NCI-H1694 treated with DMSO at 0.1 percent for 48 hours (cell line): ENCODE results near the gene CASR.

Source experiments
- DNase-seq: peaks from one replicate; lab custom pipeline; 2025; lab: John Stamatoyannopoulos, UW

CASR gene

DNA sequence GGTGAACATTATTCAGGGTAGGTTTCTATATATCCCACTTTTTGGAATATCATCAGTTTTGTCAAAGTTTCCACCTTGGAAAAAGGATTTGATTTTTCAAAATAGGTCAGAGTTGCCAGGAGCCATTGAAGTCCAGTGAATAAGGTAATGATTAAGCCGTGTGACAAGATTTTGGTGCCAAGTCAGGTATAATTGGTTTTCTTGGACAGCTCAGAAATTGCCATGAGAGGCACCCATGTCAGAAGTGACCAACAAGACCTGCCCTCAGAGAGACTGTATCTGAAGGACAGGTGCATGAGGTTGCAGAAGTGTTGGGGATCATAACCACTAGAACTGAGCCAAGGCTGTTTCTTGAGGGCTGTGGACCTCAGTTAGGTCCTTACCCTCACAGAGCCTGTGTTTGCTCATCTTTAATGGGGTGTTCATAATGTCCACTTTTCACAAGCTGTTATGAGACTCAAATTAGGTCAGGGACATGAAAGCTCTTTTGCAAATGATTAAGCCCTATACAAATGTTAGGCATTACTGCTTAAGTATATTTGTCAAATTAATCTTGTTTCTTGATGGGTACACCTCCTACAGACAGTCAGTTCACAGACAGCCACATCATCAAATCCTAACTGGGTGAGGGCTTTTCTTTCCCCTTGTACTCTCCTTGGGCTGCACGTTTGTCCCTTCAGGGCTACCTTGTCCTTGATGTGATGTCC lies 32.3 kb downstream of the CASR start:
- no peak for DNase-seq

DNA sequence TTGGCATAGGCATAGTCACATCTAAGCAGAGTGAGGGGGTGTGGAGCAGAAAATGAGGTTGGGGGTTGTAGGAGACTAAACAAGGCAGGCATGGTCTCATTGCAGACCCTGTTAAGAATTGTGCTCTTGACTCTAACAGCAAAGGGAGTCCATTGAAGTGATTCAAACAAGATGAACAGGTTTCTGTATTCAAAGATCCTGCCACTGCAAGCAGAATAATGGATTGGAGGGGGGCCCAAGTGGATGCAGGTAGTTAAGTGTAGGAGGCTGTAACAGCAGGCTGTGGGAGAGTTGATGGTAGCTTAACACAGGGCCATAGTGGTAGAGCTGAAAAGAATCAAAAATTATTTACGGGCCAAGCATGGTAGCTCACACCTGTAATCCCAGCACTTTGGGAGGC lies 34.4 kb downstream of the CASR start:
- no peak for DNase-seq

DNA sequence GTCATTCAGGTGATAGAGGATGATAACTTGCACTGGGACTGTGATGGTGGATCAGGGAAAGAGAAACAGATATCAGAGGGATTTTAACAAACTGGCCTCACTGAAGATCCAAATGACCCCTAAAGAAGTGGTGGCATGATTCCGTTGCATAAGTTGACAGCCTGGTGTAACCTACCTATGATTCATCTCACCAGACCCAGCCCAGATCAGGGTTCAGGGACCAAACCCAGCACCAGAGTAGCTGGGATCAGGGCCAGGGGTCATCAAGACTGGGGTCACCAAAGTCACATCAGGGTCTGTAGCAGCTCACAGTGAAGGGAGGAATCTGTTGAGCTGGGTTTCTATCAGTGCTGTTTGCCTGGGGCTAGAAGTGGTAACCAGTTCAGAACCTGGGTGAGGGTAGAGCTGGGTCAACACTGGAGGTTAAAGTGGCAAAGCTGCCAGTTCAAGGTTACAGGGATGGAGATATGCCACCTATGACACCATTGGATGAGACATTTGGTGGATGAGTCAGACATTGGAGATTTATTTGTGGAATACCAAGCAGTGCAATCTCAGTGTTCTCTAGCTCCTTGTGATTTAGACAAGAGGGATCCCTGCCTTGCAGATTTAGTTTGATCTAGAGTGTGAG lies 35.9 kb downstream of the CASR start:
- DNase-seq: no peak

DNA sequence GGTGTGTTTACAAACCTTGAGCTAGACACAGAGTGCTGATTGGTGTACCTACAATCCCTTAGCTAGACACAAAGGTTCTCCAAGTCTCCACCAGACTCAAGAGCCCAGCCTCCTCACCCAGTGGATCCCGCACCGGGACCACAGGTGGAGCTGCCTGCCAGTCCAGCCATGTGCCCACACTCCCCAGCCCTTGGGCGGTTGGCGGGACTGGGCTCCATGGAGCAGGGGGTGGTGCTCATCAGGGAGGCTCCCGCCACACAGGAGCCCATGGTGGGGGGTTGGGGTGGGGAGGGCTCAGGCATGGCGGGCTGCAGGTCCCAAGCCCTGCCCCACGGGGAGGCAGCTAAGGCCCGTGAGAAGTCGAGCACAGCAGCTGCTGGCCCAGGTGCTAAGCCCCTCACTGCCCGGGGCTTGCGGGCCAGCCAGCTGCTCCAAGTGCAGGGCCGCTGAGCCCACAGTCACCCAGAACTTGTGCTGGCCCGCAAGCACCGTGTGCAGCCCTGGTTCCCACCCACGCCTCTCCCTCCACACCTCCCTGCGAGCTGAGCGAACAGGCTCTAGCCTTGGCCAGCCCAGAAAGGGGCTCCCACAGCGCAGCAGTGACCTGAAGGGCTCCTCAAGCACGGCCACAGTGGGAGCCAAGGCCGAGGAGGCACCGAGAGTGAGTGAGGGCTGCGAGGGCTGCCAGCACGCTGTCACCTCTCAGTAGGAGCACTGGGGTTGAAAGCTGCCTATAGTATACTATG lies 43.7 kb downstream of the CASR start:
- DNase-seq: no peak

DNA sequence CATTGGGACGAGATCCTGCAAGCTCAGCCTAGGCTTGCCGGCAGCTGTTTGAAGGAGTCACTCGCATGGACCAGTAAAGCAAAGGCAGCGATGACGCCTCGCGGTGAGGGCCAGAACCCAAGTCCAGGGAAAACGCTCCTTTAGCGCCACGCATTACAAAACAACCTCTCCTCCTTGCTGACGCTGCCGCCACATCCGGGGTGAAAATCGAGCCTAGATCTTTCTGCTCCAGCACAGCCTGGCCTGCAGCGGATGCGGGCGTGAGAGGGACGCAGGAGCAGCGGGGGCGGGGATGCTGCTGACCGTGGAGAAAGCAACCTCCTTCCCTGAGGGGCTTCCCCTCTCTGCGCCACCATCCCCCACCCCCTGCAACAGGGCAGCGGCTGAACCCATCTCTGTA lies 46.7 kb downstream of the CASR start:
- no peak for DNase-seq

DNA sequence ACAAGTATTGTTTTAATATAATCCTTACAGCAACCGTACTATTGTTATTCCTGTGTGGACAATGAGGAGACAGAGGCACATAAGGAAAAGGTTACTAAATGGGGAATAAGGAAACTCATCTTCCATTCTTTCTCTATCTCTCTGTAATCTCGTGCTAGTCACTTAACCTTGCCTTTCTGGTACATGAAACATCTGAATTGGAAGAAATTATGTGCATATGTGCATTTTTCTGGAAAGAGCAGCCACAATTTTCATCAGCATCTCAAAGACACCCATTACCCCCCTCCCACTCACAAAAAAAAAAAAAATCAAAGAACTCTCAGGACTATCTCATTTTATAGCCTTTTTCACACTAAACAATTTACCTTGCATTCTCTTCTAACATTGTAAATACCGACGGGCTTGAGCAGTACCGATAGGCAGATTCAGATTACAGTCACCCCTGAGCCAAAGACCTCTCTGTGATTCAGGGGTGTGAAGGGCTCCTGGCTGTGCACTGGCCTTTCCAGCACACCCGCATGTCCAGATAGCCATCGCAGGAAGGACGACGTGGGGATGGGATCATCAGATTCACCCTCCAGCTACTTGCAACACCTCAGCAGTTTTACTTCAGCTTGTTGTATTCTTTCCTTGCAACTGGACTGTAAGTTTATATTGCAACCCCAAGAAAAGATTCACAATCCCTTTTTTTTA lies 48.1 kb downstream of the CASR start:
- no peak for DNase-seq

DNA sequence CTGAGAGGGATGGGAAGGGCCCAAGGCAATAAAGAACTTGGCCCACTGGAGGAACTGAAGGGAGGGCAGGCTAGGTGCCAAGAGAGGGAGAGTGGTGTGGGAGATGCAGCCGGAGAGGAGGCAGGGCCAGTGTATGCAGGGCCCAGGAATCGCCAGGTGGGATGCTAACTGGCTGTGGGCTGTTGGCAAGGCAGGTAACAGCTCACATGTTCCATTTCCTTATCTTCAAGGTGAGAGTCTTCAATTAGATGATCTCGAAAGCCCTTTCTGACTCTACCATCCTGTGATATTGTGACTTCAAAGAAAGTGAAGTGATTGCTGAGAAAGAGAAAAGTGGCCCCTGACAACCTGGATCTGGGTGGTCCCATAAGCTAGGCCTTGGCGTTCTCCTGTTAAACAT lies 49.0 kb downstream of the CASR start:
- DNase-seq: no peak

DNA sequence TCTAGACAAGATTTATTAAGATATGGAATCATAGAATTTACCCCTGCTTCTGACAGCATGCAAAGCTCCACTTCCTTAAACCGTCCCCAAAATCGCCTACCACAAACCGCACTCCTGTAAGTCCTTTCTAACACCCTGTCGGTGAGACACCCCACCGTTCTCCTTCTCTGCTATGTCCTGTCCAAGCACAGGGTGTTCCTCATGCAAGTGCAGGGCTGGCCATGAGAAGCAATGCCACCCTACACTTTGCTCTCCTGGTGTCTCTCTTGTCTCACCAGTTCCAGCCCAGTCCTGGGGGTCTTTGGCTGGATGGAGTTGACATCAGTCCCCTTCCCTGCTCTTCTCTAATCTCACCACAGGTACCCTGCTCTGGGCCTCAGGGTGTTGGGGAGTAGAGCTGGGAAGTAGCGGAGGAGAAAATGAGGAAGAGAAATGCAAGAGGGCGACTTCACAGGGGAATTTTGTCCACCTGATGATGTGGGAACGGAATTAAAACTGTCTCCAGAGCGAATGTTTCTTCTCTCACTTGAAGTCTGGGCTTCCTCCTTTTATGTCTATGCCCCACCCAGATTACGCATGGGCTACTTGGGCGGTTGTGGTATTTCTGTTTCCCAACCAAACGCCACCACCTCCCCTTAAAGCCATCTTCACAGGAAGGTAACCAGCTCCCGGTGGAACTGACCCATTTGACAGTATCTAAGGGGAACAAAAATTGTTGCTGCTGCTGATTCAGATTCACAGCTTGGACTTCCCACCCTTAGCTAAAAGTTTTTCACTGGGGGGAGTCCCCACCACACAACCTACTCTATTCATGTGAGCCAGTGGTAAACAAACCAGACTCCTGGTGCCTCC lies 49.9 kb downstream of the CASR start:
- no peak for DNase-seq

DNA sequence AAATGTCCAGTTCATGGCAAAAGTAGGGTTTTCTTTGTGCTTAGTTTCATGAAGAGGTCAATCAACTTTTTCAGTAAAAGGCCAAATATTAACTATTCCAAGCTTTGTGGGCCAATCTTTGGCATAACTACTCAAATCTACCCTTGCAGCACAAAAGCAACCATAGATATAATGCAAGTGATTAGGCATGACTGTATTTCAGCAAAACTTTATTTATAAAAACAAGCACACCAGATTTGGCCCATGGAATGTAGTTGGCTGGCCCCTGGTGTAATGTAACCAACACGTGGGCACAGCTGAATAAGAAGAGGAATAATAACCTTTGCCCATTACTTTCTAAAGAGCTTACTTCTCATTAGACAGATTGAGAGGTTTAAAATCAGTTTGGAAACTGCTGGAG lies 50.6 kb downstream of the CASR start:
- DNase-seq: no peak

DNA sequence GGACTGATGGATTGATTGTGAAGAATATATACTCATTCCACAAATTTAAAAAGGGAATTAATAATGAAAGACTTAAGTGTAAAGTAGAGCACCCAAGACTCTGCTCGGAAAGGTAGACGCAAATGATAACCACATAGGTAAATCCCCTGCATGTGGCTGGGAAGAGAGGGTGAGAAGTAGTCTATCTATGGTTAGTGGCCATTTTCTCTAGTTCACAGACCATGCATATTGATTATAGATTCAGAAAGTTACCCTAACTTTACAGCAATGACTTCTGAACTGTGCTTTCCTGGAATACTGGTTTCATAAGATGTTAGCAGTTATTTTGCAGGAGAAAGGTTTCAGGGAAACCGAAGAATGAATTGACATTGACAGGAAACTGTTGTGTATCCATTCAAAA lies 51.7 kb downstream of the CASR start:
- no peak for DNase-seq

DNA sequence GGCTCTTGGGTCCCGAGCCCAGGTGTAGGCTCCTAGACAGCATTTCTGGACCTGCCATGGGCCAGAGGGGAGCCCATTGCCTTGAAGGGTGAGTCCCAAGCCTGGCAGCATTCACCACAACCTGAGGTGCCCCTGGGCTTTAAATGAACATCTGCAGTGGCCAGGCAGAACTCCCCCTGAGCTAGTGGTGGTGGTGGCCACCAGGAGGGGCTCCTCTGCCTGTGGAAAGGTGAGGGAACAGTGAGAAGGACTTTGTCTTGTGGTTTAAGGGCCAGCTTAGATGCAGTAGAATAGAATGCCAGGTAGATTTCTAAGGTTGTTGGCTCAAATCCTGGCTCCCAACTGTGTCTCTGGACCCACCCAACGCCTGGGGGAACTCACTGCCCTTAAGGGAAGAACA lies 55.6 kb downstream of the CASR start:
- no peak for DNase-seq

DNA sequence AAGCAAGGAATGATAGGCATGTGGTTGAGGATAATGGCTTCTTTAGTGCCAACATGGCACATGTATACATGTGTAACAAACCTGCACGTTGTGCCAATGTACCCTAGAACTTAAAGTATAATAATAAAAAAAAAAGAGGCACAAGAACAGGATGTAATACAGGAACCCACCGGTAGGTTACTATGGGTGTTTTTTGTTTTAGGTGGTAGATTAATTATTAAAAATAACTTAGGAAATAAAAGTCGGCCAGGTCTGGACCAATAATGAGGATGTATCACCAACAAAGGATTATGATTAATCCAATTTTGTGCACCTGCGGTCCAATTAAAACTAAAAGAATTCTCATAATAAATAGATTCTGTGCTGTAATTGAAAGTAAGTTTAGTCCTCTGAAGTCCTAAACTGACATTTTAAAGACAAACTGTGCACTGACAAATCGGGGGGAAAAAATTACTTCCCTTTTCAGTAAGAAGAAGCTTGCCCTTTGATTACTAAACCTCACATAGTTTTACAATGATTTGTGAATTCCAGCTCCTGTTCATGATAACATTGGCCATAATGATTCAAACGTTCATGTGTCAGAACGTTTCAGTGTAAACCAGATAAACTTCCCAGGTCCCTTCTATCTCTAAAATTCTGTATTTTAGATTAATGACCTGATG lies 62.2 kb downstream of the CASR start:
- no peak for DNase-seq

DNA sequence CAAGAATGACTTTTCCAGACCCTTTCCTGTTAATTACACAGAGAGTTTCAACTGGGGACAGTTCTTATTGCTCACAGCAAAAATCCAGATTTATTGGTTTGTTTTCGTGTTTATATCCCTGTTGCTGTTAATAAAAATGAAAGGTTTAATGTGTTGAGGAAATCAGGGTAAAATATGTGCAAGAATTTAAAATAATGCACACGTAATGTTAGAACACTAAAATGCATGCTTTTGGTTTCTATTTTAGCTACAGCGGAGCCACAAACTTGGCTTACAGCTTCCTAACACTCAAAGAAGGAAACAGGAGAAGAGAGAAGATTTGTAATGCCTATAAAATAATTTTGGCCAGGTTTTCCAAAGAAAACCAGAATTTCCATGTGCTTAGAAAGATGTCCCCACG lies 62.7 kb downstream of the CASR start:
- no peak for DNase-seq

DNA sequence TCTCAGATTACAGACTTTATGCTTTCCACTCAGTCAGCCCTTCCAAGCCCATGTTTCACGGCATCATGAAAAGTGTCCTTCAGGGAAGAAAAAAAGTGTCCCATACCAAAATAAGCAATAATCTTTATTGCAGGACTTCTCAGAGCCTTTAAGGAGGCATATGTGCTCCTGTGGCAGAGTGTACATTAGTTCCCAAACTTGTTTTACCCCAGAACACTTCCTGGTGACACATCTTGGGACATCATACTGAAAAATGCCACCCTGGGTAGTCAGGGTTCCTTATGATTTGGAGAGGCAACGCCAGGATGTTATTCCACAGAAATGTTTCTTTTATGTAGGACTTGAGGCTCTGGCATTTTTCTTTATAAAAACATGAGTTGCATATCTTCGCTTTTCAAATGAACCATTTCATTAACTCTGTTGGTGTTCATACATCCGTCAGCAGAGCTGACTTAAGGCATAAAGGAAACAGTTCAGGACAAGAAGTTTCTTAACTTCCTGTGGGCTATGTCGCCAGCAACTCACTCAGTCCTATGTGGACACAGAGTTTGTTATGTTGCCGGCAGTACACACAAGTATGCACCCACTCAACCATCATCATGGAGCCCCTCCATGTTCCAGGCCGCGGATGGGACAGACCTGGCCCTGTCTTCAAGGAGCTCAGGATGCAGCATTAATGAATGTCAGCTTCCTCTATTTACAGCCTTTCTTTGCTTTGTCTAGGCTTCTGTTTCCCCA lies 63.8 kb downstream of the CASR start:
- DNase-seq: no peak

DNA sequence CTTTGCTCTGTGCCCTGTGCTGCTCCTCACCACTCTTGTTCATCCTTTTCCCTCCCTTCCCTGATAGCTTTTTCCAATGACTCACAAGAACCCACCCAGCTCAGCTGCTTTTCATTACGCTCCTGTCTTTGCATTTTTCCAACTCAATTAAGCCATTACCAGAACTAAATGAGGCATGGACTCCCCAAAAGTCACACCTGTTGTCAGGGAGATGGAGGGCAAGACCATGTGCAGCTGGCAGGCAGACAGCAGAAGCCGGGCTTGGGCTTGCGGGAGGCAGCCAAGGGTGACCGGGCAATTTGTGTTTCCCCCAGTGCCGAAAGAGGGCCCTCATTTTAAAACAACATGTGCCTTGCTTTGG lies 64.3 kb downstream of the CASR start:
- DNase-seq: no peak

DNA sequence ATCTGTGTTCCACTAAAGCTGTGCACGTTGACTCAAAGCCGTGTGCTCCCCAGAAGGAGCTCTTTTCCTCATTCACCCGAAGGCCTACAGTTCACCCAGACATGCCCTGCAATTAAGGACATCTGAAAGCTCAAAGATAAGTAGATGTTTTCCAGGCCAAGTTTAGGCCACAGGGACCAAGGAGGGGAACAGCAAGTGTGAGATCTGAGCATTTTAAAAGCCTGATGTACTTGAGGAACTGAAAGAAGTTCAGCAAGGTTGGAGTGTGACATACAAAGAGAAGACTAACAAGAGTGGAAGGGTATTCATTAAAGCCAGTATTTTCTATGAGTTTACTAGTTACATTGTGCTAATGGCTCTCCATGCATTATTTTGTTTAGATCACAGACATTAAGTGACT lies 68.0 kb downstream of the CASR start:
- no peak for DNase-seq

DNA sequence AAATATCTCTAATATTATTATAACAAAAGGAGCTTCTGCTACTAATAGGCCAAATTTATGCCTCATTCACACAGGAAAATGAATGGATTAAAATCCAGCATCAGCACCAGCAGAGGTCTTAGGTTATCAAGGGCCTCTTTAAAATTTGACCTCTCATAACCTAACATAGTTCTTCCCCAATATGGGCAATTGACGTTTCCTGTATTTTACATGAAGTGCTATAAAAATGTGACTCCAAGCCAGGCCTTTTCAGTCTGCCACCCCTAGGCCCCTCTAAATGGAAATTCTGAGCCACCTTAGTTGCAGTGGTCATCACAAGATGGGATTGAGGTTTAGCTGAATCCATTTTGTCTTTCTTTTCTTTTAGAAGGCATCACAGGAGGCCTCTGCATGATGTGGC lies 70.1 kb downstream of the CASR start:
- DNase-seq: no peak

DNA sequence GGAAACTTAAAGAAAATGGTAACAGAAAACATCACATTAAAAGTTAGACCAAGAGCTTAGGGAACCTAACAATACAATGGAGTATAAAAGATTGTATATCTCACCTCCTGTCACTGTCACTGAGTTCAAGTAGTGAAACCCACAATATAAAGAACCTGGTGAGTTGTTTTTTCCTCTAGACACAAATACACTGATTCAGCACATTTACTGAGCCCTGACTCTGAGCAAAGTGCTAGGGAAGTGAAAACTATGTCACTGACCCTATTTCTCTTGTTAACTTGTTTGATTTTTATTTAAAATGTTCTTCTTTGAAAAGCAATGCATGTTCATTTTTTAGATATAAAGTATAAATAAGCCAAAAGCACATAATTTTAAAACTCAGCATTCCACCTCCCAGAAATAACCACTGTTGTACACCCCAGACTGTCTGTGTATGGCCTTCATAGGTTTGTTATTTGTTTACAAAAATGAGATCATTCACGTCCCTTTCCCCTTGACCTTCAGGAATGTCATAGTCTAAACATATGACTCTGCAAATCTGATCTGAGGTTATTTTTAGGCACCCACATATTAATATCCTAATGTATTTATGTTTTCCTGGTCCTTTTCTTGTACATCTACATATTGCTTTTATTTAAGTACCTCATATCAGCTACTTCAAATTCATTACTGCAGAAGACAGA lies 72.4 kb downstream of the CASR start:
- DNase-seq: no peak

DNA sequence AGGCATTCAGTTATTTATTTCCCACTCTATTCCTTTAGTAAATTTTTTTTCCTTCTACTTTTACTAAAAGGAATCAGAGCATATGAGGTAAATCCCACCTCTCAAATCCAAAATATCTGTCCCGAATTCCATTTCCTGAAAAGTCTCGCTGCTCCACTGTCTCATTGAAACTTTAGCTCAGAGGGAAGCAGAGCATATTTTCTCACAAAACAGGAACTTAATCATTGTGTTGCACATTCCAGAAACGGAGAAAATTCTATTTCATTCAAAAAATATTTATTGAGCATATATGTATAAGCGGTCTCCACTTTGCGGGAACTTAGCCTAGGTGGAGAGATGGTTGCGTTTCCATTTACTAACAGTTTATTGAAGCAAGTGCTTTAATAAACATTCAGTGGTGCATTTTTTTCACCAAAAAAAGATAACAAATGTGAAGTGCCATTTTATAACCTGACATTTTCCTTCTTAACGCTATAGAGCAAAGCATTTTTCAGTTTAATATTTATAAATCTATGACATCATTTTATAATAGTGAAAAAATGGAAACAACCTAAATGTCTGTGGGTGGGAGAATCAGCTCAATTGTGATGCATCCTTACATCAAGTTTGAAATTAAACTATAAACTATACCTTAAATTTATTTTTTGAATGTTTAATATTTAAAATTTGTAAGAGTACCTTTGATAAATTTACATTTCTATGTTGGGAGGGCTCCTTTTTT lies 74.3 kb downstream of the CASR start:
- no peak for DNase-seq
